Measurements from ENCODE around the gene GFY. TPM values are rescaled to one million over a fixed set of nuclear protein-coding genes. Genes with fewer than 3 reads are reported as not detected.

The GFY gene
- total and polyA plus RNA-seq, 9 of the 15 experiments (the other 6 are each of a cell fraction or from before 2014, with no cell fraction given), result 0.06 to 0.40 (median 0.19) TPM; not detected in 3

DNA sequence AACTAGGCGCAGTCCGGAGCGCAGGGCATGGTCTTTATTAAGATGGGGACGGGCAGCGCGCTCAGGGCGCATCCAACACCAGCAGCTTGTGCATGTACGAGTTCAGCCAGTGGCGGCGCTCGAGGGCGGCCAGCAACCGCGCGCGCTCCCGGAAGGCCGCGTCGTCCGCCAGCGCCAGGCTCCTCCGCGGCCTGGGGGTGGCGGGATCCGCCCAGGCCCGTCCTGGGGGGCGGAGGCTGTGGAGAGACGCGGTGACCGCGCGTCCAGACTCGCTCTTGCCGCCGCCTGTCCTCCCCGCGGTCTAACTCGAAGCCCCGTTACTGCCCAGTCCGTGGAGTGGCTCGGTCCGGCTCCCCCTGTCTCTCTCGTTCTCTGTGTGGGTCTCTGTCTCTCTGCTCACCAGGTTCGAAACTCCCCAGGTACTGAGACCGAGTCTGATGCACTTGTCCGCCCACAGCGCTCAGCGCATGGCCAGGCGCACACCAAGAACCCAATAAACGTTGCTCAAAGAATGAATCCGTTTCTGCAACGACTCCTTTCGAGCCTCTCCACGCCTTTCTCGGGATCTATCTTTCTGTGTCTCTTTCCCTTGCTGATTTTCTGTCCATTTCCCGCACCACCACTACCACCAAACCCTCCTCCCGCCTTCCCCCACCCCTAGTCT lies 2.6 kb upstream of the GFY start (continued):
- TF ChIP-seq VEZF1 (CRISPR knock-in tag; IDR thresholded peaks at IDR 0.05), result peak; percentile 71
- peak; percentile 15 for TF ChIP-seq NEUROD1 (IDR thresholded peaks at IDR 0.05; ENCODE audit: borderline replicate concordance, low read depth, low read length, partially characterized antibody)
- no peak; the same call in 1 of the 2 replicates for TF ChIP-seq PKNOX1 (IDR thresholded peaks at IDR 0.05)
- no peak for TF ChIP-seq NFIX (CRISPR knock-in tag; IDR thresholded peaks at IDR 0.05; ENCODE audit: low read depth)
- TF ChIP-seq, protein P1, sequence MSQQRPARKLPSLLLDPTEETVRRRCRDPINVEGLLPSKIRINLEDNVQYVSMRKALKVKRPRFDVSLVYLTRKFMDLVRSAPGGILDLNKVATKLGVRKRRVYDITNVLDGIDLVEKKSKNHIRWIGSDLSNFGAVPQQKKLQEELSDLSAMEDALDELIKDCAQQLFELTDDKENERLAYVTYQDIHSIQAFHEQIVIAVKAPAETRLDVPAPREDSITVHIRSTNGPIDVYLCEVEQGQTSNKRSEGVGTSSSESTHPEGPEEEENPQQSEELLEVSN (IDR thresholded peaks at IDR 0.05; ENCODE audit: borderline replicate concordance in 1 of 2, extremely low read depth in 1 of 2, insufficient read depth in 1 of 2, insufficient read length in 1 of 2, low read depth in 1 of 2, low read length in 1 of 2, poor library complexity in 1 of 2, severe bottlenecking in 1 of 2), result peak; percentile 99
- TF ChIP-seq MEF2D (tag; conservative IDR thresholded peaks at IDR 0.05; ENCODE audit: low read depth), result peak; percentile 64; the same call in 1 of the 2 replicates
- TF ChIP-seq E2F3 (CRISPR knock-in tag; IDR thresholded peaks at IDR 0.05), result peak; percentile 83
- TF ChIP-seq RB1 (IDR thresholded peaks at IDR 0.05; ENCODE audit: low read depth), result peak; percentile 97
- TF ChIP-seq, protein P2, sequence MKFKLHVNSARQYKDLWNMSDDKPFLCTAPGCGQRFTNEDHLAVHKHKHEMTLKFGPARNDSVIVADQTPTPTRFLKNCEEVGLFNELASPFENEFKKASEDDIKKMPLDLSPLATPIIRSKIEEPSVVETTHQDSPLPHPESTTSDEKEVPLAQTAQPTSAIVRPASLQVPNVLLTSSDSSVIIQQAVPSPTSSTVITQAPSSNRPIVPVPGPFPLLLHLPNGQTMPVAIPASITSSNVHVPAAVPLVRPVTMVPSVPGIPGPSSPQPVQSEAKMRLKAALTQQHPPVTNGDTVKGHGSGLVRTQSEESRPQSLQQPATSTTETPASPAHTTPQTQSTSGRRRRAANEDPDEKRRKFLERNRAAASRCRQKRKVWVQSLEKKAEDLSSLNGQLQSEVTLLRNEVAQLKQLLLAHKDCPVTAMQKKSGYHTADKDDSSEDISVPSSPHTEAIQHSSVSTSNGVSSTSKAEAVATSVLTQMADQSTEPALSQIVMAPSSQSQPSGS (CRISPR knock-in tag; IDR thresholded peaks at IDR 0.05), result peak; percentile 47; the same call in 1 of the 2 replicates
- TF ChIP-seq ZKSCAN8 (CRISPR knock-in tag; IDR thresholded peaks at IDR 0.05), result no peak
- no peak for TF ChIP-seq ZBTB49 (CRISPR knock-in tag; IDR thresholded peaks at IDR 0.05; ENCODE audit: borderline replicate concordance)
- TF ChIP-seq, protein P3, sequence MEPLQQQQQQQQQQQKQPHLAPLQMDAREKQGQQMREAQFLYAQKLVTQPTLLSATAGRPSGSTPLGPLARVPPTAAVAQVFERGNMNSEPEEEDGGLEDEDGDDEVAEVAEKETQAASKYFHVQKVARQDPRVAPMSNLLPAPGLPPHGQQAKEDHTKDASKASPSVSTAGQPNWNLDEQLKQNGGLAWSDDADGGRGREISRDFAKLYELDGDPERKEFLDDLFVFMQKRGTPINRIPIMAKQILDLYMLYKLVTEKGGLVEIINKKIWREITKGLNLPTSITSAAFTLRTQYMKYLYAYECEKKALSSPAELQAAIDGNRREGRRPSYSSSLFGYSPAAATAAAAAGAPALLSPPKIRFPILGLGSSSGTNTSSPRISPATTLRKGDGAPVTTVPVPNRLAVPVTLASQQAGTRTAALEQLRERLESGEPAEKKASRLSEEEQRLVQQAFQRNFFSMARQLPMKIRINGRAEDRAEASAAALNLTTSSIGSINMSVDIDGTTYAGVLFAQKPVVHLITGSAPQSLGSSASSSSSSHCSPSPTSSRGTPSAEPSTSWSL (CRISPR knock-in tag; IDR thresholded peaks at IDR 0.05; ENCODE audit: borderline replicate concordance), result no peak
- no peak for TF ChIP-seq FOXK1 (CRISPR knock-in tag; IDR thresholded peaks at IDR 0.05; ENCODE audit: borderline replicate concordance)
- peak; percentile 65; the same call in 1 of the 2 replicates for TF ChIP-seq ARID2 (IDR thresholded peaks at IDR 0.05)
- no peak for TF ChIP-seq RBM22 (IDR thresholded peaks at IDR 0.05; ENCODE audit: low read depth, low read length, poor library complexity, severe bottlenecking)
- peak; percentile 64; the same call in 1 of the 2 replicates for TF ChIP-seq MIER1 (IDR thresholded peaks at IDR 0.05; ENCODE audit: low read depth)
- TF ChIP-seq TRIM24 (IDR thresholded peaks at IDR 0.05), result peak; percentile 33 to 45; a peak in 2 of 4 replicates
- TF ChIP-seq HMG20B (CRISPR knock-in tag; IDR thresholded peaks at IDR 0.05), result no peak
